Activated CD8-positive, alpha-beta memory T cell treated with anti-CD3 and anti-CD28 coated beads, Interleukin-2, amount 50 U/mL, for 24 hours (primary cell): ENCODE measurements around the gene ESAM.

Experiments used
- DNase-seq: peaks from one replicate; pipeline ENCODE4 v3.0.0-alpha.2; 2020; ENCODE audit errors: extremely low read depth

ESAM gene

GRCh38 chr11:124729571-124729970 lies 32.5 kb downstream of the ESAM start:
- DNase-seq = no peak

GRCh38 chr11:124728134-124728533 lies 34.0 kb downstream of the ESAM start:
- DNase-seq = no peak

GRCh38 chr11:124727474-124727873 lies 34.6 kb downstream of the ESAM start:
- DNase-seq = no peak

- no peak for DNase-seq
Observed at GRCh38 chr11:124725719-124726105, 36.4 kb downstream of the ESAM start.

- DNase-seq = no peak
Observed at GRCh38 chr11:124724979-124725718, 36.9 kb downstream of the ESAM start.

- DNase-seq = no peak
Observed at GRCh38 chr11:124722176-124722575, 39.9 kb downstream of the ESAM start.

- DNase-seq = no peak
Observed at GRCh38 chr11:124719534-124719933, 42.6 kb downstream of the ESAM start.

GRCh38 chr11:124718801-124719200 lies 43.3 kb downstream of the ESAM start:
- no peak for DNase-seq

GRCh38 chr11:124717786-124718651 lies 44.1 kb downstream of the ESAM start:
- DNase-seq = no peak

GRCh38 chr11:124717421-124717785 lies 44.7 kb downstream of the ESAM start:
- no peak for DNase-seq

- DNase-seq = no peak
Observed at GRCh38 chr11:124716591-124716990, 45.5 kb downstream of the ESAM start.

GRCh38 chr11:124712392-124712791 lies 49.7 kb downstream of the ESAM start:
- no peak for DNase-seq

GRCh38 chr11:124707829-124708228 lies 54.3 kb downstream of the ESAM start:
- no peak for DNase-seq
